Measurements from ENCODE around the gene DPF3.
A peak's percentile ranks its signal among the peaks of the same experiment; 100 is the strongest.

Gene DPF3

DNA sequence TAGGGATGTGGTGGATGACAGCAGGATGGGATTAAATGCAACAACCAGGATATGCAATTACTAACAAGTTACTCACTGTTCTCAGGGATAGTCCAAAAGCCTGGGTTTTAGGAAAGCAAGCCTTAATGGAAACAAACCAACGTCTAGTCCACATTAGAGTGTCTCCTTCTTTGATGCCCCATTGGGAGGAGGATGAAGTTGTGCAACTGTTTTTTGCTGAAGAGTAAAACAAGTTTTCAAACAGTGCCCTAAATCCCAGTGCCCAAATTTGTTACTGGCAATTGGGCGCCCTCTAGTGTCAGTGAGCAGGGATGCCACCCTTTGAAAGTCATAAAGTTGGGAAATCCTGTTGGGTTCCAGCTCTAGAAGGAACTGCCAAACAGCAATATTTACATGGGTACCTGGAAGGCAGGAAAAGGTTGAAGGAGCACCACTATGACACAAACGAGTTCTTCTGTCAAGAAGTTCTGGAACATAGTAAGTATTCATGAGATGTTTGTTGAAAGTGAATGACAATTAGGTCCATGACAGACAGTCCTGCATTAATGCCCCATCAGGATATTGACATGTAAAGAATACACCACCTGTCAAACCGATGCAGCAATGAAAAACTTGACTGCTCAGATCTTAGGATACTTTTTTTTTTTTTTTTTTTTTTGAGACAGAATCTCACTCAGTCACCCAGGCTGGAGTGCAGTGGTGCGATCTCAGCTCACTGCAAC is 11.1 kb upstream of the DPF3 start:
- DNase-seq (ENCODE audit: low spot score) = peak; percentile 61

GRCh38 chr14:72904218-72904617 is 10.3 kb upstream of the DPF3 start:
- DNase-seq (ENCODE audit: low spot score) = no peak

- DNase-seq (ENCODE audit: low spot score) = no peak
Observed at GRCh38 chr14:72903716-72904115, 9.8 kb upstream of the DPF3 start.

DNA sequence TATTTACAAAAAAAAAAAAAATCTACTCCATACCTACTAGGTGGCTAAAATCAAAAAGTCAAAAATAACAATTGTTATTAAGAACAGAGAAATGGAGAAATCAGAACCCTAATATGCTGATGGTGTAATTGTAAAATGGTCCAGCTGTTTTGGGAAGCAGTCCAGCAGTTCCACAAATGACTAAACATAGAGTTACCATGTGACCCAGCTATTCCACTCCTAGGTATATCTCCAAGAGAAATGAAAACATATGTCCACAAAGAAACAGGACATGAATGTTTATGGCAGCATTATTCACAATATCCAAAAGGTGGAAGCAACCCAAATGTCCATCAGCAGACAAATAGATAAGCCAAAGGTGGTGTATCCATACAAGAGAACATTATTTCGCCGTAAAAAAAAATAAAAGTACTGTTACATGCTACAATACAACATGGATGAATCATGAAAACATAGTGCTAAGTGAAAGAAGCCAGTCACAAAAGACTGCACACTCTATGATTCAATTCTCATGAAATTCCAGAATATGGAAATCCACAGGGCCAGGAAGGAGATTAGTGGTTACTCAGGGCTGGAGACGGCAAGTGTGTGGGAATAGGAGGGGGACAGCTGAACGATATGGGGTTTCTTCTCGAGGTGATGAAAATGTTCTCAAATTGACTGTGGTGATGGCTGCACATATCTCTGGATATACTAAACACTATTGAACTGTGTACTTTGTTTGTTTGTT is 9.1 kb upstream of the DPF3 start:
- no peak for DNase-seq (ENCODE audit: low spot score)

DNA sequence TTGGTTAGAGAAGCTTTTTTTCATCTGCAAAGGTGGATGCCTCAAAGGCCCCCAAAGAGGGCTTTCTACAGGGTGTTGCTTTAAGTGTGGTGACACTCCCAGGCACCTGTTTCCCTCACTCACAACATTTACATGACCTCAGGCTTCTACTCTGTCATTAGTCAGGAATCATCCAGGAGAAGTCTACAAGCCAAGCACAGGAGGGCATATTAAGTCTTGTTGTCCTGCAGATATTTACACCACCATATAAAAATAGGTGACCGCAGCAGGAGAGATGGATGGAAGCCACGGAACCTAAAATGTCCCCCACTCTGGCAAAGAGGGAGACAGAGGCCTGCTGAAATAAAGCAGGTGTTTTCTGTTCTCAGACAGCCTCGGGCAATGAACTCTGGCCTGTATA is 7.5 kb upstream of the DPF3 start:
- DNase-seq (ENCODE audit: low spot score) = no peak

GRCh38 chr14:72898448-72898847 is 4.5 kb upstream of the DPF3 start:
- DNase-seq (ENCODE audit: low spot score) = no peak

- DNase-seq (ENCODE audit: low spot score) = no peak
Observed at GRCh38 chr14:72894623-72895378, 900 bp upstream of the DPF3 start.

DNA sequence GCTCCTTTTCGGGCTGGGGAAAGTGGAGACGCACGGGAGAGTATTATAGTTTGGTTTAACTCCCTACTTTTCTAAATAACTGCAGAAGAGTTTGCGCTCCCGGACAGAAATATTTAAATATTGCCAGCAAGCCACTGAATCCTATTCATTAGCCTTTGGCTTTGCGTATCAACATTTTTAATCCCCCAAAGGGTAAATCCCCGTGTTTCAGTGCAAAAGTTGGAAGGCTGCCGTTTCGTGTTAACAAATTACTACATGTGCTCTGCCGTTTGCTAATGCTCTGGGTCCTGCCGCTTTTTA is 372 bp upstream of the DPF3 start:
- DNase-seq (ENCODE audit: low spot score) = no peak

GRCh38 chr14:72892879-72893635 is 844 bp downstream of the DPF3 start:
- DNase-seq (ENCODE audit: low spot score) = no peak

- DNase-seq (ENCODE audit: low spot score) = no peak
Observed at GRCh38 chr14:72892103-72892878, 1.6 kb downstream of the DPF3 start.

GRCh38 chr14:72891666-72892102 is 2.2 kb downstream of the DPF3 start:
- no peak for DNase-seq (ENCODE audit: low spot score)

- no peak for DNase-seq (ENCODE audit: low spot score)
Observed at GRCh38 chr14:72889366-72889765, 4.5 kb downstream of the DPF3 start.

GRCh38 chr14:72888636-72889201 is 5.2 kb downstream of the DPF3 start:
- no peak for DNase-seq (ENCODE audit: low spot score)

- DNase-seq (ENCODE audit: low spot score) = no peak
Observed at GRCh38 chr14:72888192-72888591, 5.7 kb downstream of the DPF3 start.

DNA sequence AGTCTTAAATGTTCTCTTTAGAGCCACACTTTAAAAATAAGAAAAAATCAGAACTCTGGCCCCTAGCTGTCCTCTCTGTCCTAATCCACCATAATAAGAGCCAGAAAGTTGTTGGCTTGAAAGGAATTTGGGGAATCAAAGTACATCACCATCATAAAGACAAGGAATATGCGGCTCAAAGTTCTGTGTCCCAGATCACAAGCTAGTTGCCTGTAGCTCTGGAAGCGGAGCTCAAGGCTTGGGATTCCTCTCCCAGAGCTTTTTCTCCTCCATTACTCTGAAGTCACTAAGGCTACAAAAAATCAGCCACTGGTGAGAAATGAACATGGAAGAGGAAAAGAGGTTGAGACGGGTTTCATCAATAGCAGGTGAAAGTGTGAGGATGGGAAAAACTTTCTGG is 6.4 kb downstream of the DPF3 start:
- no peak for DNase-seq (ENCODE audit: low spot score)

GRCh38 chr14:72884386-72884785 is 9.5 kb downstream of the DPF3 start:
- DNase-seq (ENCODE audit: low spot score) = no peak

GRCh38 chr14:72883961-72884360 is 9.9 kb downstream of the DPF3 start:
- no peak for DNase-seq (ENCODE audit: low spot score)

DNA sequence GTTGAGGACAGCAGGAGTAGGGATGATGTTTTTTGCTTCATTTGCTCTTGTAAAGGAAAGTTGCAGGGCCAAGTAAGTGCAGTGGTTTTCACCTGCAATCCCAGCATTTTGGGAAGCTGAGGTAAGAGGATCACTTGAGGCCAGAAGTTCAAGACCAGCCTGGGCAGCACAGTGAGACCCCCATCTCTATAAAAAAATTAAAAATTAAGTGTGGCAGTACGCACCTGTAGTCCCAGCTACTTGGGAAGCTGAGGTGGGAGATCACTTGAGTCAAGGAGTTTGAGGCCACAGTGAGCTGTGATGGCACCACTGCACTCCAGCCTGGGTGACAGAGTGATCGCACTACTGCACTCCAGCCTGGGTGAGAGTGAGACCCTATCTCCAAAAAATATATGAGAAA is 10.8 kb downstream of the DPF3 start:
- DNase-seq (ENCODE audit: low spot score) = no peak

GRCh38 chr14:72882463-72882862 is 11.4 kb downstream of the DPF3 start:
- no peak for DNase-seq (ENCODE audit: low spot score)

- DNase-seq (ENCODE audit: low spot score) = no peak
Observed at GRCh38 chr14:72882047-72882446, 11.9 kb downstream of the DPF3 start.

GRCh38 chr14:72881543-72881942 is 12.4 kb downstream of the DPF3 start:
- DNase-seq (ENCODE audit: low spot score) = no peak

Data from NAMALWA (cell line).